ENCODE measurements around the gene KRT35.

KRT35 gene

GRCh38 chr17:41474863-41475262, 6.1 kb downstream of the KRT35 start:
- no peak for TF ChIP-seq CTCF (IDR thresholded peaks at IDR 0.05)

GRCh38 chr17:41468346-41468745, 12.6 kb downstream of the KRT35 start:
- TF ChIP-seq CTCF (IDR thresholded peaks at IDR 0.05) = no peak

- TF ChIP-seq CTCF (IDR thresholded peaks at IDR 0.05) = no peak
These were observed 13.4 kb downstream of the KRT35 start for GRCh38 chr17:41467561-41467960.

GRCh38 chr17:41466988-41467387, 14.0 kb downstream of the KRT35 start, which contains the start of gene KRT32:
Gene KRT32 (minus strand): TSS chr17:41467386. CDS start chr17:41467325, 61 bp downstream.
- TF ChIP-seq CTCF (IDR thresholded peaks at IDR 0.05) = no peak

GRCh38 chr17:41464682-41465081, 16.3 kb downstream of the KRT35 start:
- TF ChIP-seq CTCF (IDR thresholded peaks at IDR 0.05) = no peak

- TF ChIP-seq CTCF (IDR thresholded peaks at IDR 0.05) = no peak
These were observed 16.8 kb downstream of the KRT35 start for GRCh38 chr17:41464173-41464572.

GRCh38 chr17:41463746-41464145, 17.2 kb downstream of the KRT35 start:
- TF ChIP-seq CTCF (IDR thresholded peaks at IDR 0.05) = no peak

GRCh38 chr17:41462705-41463104, 18.2 kb downstream of the KRT35 start:
- no peak for TF ChIP-seq CTCF (IDR thresholded peaks at IDR 0.05)

Data from LNCAP (cell line).